HepG2 (cell line): ENCODE measurements around the gene PTPRN. TPM values are rescaled to one million over a fixed set of nuclear protein-coding genes. Genes with fewer than 3 reads are reported as not detected.

Experiments used
- FOXK1 ChIP-seq: sonication (generic); formaldehyde crosslinking; IDR thresholded peaks from 2 replicates; pipeline ENCODE4 v1.4.0; 2020; ENCODE audit warnings: low read depth, missing genetic modification reagents, borderline replicate concordance
- IKZF5 ChIP-seq: IDR thresholded peaks from 2 replicates; pipeline ENCODE4 v1.6.1; 2018; ENCODE audit warnings: missing genetic modification reagents, mild to moderate bottlenecking, missing compliant biosample characterization
- ONECUT2 ChIP-seq: sonication (generic); formaldehyde crosslinking; IDR thresholded peaks from 2 replicates; pipeline ENCODE4 v1.4.0; 2020; ENCODE audit warnings: missing genetic modification reagents
- PTBP1 ChIP-seq: fragments of 200-400 bp; formaldehyde crosslinking; IDR thresholded peaks from 2 replicates; pipeline ENCODE4 v1.6.1; 2018; ENCODE audit warnings: low read length, low read depth; ENCODE audit not compliant: poor library complexity, severe bottlenecking
- ZBTB20 ChIP-seq: sonication (generic); formaldehyde crosslinking; IDR thresholded peaks from 2 replicates; pipeline ENCODE4 v1.8.1; 2023; ENCODE audit warnings: missing genetic modification reagents, low read depth, mild to moderate bottlenecking, borderline replicate concordance
- ZBTB33 ChIP-seq: sonication (generic); formaldehyde crosslinking; IDR thresholded peaks from 2 replicates; pipeline ENCODE4 v1.4.0; 2020; ENCODE audit warnings: missing genetic modification reagents
- ZBTB7A ChIP-seq: sonication (generic); formaldehyde crosslinking; IDR thresholded peaks from 2 replicates; pipeline ENCODE4 v1.8.0; 2022; ENCODE audit warnings: mild to moderate bottlenecking, missing genetic modification reagents
- ZNF3 ChIP-seq: IDR thresholded peaks from 2 replicates; pipeline ENCODE4 v1.7.0; 2017; ENCODE audit warnings: inconsistent platforms
- ZNF609 ChIP-seq: sonication (generic); formaldehyde crosslinking; IDR thresholded peaks from 2 replicates; pipeline ENCODE4 v1.4.0; 2020; ENCODE audit warnings: mild to moderate bottlenecking, missing genetic modification reagents, borderline replicate concordance
- polyA plus RNA-seq, 8 experiments: library from polyadenylated mRNA; depleted of rRNA in 3 of 8; stranded (reverse) in 7 of 8; unstranded in 1 of 8; fragments of >200 nt; fragmentation: Illumina TruSeq in 4 of 8; extraction: Trizol in 4 of 8; gene quantifications; 2 replicates each; pipeline versions ENCODE4 v1.2.1 to v1.2.3, GENCODE V29; 2011 to 2016; ENCODE audit warnings: low read depth in 4 of 8, missing spikeins in 1 of 8, mixed read lengths in 1 of 8; ENCODE audit not compliant: insufficient read depth in 1 of 8
- total RNA-seq, 5 experiments: library from RNA; depleted of rRNA; stranded (reverse); fragments of >200 nt; fragmentation: Illumina TruSeq; extraction: Trizol; gene quantifications; 2 replicates each; pipeline ENCODE4 v1.2.3, GENCODE V29; 2016; ENCODE audit warnings: low read depth in 1 of 5
- TF ChIP-seq, protein P1 (sequence below), 2 experiments: fragments of 450-650 bp in 1 of 2; sonication (generic) in 1 of 2; formaldehyde crosslinking in 1 of 2; IDR thresholded peaks; 2 replicates each; pipeline versions ENCODE4 v1.6.1 to v1.8.0; 2016 to 2022; ENCODE audit warnings: antibody characterized with exemption in 1 of 2, mild to moderate bottlenecking in 1 of 2, missing genetic modification reagents in 1 of 2

The PTPRN gene
- total and polyA plus RNA-seq, 2 of the 13 experiments (the other 11 are each of a cell fraction or from before 2014, with no cell fraction given), result 0.26 TPM; not detected in 1

DNA sequence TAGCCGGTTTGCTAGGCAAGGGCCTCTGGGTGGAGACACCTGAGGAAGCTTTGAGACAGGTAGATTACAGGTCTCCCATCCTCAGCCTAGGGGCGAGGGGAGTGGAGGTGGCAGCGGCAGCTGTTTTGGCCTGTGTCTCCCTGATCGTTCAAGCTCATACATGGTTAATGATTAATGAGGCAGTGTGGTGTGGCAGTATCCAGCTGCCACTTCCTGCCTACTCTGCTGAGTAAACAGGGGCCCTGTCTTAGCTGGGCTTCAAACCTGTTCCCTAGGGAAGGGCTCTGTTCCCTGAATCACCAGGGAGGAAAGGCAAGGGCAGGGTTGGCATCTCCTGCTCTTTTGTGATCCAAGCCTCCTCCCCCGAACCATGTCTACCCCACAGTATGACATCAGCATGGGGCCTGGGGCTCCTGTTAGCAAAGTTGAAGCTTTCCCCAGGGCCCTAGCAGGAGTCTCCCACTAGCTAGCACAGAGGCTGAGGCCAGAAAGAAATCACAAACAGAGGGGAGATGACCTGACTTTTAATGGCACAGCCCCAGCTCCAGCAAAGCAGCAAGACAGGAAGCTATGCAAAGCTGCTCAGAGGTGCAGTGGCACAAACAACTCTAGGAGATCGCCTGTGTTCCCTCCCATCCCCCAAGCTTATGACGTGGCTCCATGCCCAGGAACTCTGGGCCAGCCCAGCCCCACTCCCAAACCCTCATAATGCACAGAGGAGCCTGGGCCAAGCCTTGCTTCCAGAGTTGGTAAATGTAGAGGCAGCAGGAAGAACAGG lies 59.8 kb downstream of the PTPRN start (continued):
- peak; percentile 88 for TF ChIP-seq IKZF5
- TF ChIP-seq ZBTB7A (CRISPR knock-in tag), result no peak; the same call in 1 of the 2 replicates
- no peak for TF ChIP-seq ZNF3
- no peak for TF ChIP-seq PTBP1
- peak; percentile 93 for TF ChIP-seq ZBTB20 (CRISPR knock-in tag)
- peak; percentile 77; the same call in 1 of the 2 replicates for TF ChIP-seq FOXK1 (CRISPR knock-in tag)
- TF ChIP-seq ZNF609 (CRISPR knock-in tag), result peak; percentile 75
- peak; percentile 4; the same call in 1 of the 2 replicates for TF ChIP-seq ZBTB33 (CRISPR knock-in tag)
- TF ChIP-seq ONECUT2 (CRISPR knock-in tag), result no peak
- TF ChIP-seq, protein P1, sequence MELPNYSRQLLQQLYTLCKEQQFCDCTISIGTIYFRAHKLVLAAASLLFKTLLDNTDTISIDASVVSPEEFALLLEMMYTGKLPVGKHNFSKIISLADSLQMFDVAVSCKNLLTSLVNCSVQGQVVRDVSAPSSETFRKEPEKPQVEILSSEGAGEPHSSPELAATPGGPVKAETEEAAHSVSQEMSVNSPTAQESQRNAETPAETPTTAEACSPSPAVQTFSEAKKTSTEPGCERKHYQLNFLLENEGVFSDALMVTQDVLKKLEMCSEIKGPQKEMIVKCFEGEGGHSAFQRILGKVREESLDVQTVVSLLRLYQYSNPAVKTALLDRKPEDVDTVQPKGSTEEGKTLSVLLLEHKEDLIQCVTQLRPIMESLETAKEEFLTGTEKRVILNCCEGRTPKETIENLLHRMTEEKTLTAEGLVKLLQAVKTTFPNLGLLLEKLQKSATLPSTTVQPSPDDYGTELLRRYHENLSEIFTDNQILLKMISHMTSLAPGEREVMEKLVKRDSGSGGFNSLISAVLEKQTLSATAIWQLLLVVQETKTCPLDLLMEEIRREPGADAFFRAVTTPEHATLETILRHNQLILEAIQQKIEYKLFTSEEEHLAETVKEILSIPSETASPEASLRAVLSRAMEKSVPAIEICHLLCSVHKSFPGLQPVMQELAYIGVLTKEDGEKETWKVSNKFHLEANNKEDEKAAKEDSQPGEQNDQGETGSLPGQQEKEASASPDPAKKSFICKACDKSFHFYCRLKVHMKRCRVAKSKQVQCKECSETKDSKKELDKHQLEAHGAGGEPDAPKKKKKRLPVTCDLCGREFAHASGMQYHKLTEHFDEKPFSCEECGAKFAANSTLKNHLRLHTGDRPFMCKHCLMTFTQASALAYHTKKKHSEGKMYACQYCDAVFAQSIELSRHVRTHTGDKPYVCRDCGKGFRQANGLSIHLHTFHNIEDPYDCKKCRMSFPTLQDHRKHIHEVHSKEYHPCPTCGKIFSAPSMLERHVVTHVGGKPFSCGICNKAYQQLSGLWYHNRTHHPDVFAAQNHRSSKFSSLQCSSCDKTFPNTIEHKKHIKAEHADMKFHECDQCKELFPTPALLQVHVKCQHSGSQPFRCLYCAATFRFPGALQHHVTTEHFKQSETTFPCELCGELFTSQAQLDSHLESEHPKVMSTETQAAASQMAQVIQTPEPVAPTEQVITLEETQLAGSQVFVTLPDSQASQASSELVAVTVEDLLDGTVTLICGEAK (IDR thresholded peaks at IDR 0.05), result no peak
- TF ChIP-seq, protein P1 (CRISPR knock-in tag; IDR thresholded peaks at IDR 0.05), result peak; percentile 84; the same call in 1 of the 2 replicates
